GM19468 (cell line): Measurements from ENCODE around the gene NEURL3.

Experiments used
- ATAC-seq: cut with Tn5 transposase; IDR thresholded peaks from one replicate; pipeline ENCODE4 v1.9.1; 2021; ENCODE audit warnings: mild to moderate bottlenecking, moderate library complexity, moderate number of reproducible peaks; ENCODE audit not compliant: unreplicated experiment; ENCODE audit errors: extremely low read depth

The NEURL3 gene

GRCh38 chr2:96528700-96529375 lies 23.7 kb upstream of the NEURL3 start:
- ATAC-seq: no peak

GRCh38 chr2:96528006-96528699 lies 23.0 kb upstream of the NEURL3 start:
- no peak for ATAC-seq

- no peak for ATAC-seq
Measured at GRCh38 chr2:96527286-96528005, 22.3 kb upstream of the NEURL3 start.

- no peak for ATAC-seq
Measured at GRCh38 chr2:96526615-96527285, 21.6 kb upstream of the NEURL3 start.

DNA sequence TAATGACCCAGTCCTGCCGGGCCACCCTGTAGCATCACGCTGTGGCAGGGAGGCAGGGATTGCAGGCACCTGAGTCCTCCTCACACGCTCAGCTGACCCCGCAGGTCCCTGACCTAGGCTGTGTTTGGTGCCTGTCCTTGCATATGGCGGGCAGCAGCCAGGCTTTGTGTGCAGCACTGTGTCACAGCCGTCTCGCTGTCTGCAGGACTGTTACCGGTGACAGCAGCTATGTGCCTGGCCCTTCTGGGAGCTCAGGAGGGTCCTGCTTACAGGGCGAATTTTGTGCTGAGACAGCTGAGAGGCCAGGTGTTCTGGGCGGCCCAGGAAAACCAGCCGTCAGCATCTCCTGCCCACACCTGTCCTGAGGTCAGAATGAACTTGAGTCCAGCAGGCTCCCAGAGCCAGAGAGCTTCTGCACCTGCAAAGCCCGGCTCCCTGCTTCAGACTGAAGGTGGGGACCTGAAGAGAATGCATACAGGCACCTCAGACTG lies 21.0 kb upstream of the NEURL3 start:
- ATAC-seq: no peak

DNA sequence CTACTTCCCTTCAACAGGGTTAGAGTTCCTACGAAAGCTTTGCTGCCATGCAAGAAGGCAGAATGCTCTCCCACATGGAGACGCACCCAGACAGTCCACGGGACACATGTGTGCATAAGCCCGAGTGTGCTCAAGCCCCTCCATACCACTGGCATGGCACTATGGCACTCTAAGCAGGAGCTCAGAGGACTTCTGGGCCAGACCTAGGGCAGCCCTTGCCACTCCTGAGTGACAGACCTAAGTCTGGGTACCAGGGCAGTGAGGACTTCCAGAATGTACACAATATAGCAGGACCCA lies 20.0 kb upstream of the NEURL3 start:
- ATAC-seq: no peak

DNA sequence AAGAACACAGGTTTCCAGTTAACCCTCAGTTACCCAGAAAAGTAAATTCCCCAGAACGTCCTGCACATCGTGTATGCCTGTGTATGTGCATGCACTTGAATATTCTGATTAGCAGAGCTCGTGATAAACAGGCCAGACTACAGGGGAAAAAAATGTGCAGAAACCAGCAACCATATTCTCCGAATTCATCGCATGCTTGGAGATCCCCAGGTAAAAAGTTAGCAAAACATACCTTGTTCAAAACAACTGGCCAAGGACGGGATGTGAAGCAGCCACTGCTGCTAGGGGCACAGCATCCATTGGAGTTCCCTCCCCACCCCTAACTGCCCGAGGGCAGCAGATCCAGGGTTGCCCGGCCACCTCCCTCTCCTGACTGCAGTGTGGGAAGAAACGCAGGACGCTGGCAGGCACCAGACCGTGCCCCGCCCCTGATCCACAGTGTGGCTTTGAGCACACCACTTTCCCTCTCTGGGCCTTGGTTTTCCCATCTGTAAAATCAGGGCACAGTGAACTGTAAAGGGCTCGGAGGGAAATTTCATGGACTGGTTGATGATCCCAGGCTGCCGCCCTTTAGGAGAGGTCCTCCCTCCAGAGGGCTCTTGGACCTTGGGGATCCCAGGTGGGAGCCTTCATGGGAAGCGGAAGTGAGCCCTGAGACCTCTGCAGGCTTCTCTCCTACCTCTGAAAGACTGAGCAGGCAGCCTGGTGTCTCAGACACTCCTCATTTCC lies 19.5 kb upstream of the NEURL3 start:
- ATAC-seq: no peak

GRCh38 chr2:96523659-96524481 lies 18.7 kb upstream of the NEURL3 start:
- ATAC-seq: no peak

DNA sequence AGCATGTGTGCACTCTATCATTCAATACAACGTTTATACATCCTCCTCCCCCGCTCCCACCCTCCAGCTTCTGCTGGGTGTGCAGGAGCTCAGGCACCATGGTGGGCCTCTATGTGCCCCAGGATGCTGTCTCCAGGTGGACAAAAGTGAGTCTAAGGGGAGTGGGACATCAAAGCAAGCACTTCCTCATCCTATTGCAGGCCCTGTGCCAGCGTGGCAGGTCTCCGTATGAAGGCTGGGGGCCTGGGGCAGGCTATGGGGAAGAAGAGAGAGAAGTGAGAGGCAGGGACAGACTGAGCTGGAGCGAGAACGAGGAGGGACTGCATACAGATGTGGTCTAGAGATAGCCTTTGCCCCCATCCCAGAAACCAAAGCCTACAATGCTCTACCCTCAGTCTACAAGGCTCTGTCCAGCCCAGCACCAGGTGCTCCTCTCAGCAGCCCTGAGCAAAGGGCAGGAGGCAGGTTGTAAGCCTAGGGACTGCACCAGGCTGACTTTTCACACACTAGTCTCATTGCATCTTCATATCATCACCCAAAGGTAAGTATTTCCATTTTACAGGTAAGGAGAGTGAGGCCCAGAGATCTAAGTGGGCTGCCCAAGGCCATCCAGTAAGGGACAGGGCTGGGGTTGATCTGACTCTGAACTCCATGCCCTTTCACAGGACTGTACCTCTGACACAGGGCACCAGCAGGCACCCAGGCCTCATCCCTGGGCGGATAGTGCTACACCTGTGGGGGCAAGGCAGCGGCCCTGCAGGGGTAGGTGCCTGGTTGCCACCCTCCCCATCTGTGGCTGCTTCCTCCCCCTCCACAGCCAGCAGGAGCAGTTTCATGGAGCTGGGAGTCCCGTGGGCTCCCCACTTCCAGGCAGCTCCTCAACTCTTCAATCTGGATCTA lies 17.4 kb upstream of the NEURL3 start:
- no peak for ATAC-seq

- ATAC-seq: no peak
Measured at GRCh38 chr2:96521219-96521618, 16.1 kb upstream of the NEURL3 start.

DNA sequence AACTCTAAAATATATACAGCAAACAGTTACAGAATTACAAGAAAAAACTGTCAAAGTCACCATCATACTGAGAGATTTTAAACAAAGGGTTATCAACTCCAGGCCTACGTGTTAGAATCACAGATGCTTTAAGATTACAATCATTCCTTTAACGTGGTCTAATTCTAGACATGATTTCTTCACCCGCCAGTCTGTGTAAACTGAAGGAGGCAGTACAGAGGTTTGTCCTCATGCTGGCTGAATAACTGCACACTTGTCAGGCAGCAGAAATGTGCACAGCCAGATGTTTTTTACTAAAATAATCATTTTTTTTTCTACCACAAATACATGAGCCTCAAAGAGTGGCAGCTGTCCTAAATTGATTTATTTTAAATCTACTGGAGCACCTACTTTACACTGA lies 15.5 kb upstream of the NEURL3 start:
- no peak for ATAC-seq

GRCh38 chr2:96520231-96520630 lies 15.1 kb upstream of the NEURL3 start:
- no peak for ATAC-seq

GRCh38 chr2:96517079-96517478 lies 11.9 kb upstream of the NEURL3 start:
- no peak for ATAC-seq

DNA sequence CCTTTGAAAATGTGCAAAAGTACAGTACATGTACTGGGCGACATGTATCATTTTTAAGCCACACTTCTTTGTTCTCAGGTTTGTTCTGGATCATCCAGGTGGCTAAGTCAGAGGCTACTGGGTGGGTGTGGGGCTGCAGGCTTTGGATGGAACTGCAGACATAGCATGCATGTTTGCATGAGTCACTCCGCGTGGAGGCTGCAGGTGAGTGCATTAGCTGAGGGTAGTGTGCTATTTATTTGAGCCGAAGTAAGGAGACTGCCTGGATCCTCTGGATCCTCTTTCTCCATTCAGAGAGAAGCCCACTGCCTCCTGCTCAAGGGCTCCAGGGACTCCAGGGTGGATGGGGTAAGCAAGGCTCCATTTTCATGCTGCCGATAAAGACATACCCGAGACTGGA lies 9.4 kb upstream of the NEURL3 start:
- no peak for ATAC-seq

DNA sequence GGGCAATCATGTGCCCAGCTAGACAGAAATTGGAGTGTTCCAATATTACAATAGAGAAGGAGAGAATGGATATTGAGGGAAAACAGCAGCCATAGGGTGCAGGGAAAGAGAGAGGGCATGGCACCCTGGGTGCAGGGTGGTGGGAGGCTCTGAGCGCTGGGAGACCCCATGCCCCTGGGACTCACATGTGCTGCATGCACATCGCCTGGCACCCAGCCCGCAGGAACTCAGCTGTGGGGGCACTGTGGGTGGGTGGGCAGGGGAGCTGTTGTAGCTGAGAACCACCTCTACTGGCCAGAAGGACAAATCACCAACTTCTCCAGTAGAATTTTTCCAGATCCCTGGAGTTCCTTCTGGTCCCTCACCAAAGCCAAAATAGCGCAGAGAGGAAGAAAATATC lies 7.2 kb upstream of the NEURL3 start:
- no peak for ATAC-seq

DNA sequence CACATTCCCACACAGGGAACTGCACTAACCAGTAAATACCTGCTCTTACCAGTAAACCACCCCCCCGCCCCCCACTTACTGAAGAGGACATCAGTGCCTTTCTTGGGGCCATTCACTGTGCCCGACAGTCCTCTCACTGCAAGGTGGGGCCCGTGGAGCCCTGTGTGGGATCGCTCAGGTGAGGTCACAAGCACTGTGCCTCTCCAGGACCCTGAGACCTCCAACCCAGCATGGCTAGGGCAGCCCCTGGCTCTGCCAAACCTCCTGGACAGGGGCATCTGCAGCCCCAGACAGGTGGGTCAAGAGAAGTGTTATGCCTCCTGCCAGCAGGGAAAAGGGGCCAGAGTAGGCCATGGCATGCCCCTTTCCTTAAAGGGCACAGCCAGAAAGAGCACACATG lies 6.7 kb upstream of the NEURL3 start:
- no peak for ATAC-seq

- no peak for ATAC-seq
Measured at GRCh38 chr2:96510931-96511595, 5.9 kb upstream of the NEURL3 start.

DNA sequence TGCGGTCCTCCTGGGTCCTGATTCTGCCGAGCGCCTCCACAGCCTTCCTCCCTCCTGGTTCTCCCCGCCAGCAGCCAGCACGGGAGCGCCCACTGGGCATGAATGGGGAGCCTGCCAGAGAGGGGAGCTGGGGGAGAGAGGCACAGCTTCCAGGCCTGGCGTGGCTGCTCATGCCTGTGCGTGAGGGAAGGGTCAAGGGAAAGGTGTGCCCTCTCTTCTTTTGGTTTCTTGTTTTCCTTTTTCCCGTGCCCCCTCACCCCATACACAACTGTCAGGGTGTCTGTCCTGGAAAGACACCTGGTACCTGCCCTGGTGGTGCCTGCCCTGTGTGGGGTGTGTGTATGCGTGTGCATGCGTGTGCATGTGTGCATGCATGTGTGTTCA lies 4.7 kb upstream of the NEURL3 start:
- ATAC-seq: no peak
